MM.1S (cell line): Measurements from ENCODE around the gene WDFY3.

ENCODE experiments used
- DNase-seq: peaks from one replicate; pipeline ENCODE4 v3.0.0-alpha.2; 2015
- H2AFZ ChIP-seq: fragments of 300-600 bp; sonication (generic); 2 replicates; pipeline ENCODE4 v1.6.0; 2016; ENCODE audit warnings: antibody characterized with exemption, low read length
- H3F3A ChIP-seq: fragments of 300-600 bp; sonication (generic); 2 replicates; pipeline ENCODE4 v1.6.1; 2016; ENCODE audit warnings: mild to moderate bottlenecking, antibody characterized with exemption, low read length, moderate library complexity, mixed read lengths; ENCODE audit not compliant: insufficient read depth
- H3K27ac ChIP-seq: fragments of 300-600 bp; sonication (generic); 2 replicates; pipeline ENCODE4 v1.5.1; 2016; ENCODE audit warnings: mild to moderate bottlenecking, low read length
- H3K27me3 ChIP-seq: fragments of 300-600 bp; sonication (generic); replicated peaks from 2 replicates; pipeline ENCODE4 v1.6.0; 2016; ENCODE audit warnings: low read length; ENCODE audit not compliant: insufficient read depth
- H3K36me3 ChIP-seq: fragments of 300-600 bp; sonication (generic); replicated peaks from 2 replicates; pipeline ENCODE4 v1.6.1; 2016; ENCODE audit warnings: mild to moderate bottlenecking, low read length, mixed read lengths; ENCODE audit not compliant: insufficient read depth
- H3K4me1 ChIP-seq: fragments of 300-600 bp; sonication (generic); 2 replicates; pipeline ENCODE4 v1.6.1; 2016; ENCODE audit warnings: low read length, mixed read lengths
- H3K4me2 ChIP-seq: fragments of 300-600 bp; sonication (generic); 2 replicates; pipeline ENCODE4 v1.6.0; 2016; ENCODE audit warnings: low read depth, low read length
- H3K4me3 ChIP-seq: fragments of 300-600 bp; sonication (generic); 2 replicates; pipeline ENCODE4 v1.5.1; 2016; ENCODE audit warnings: low read length, mixed read lengths
- H3K79me2 ChIP-seq: fragments of 300-600 bp; sonication (generic); 2 replicates; pipeline ENCODE4 v1.6.1; 2016; ENCODE audit warnings: mixed run types, low read length, mixed read lengths
- H3K9ac ChIP-seq: fragments of 300-600 bp; sonication (generic); 2 replicates; pipeline ENCODE4 v1.6.1; 2016; ENCODE audit warnings: low read length, mixed read lengths
- H3K9me2 ChIP-seq: fragments of 300-600 bp; sonication (generic); replicated peaks from 2 replicates; pipeline ENCODE4 v1.6.1; 2016; ENCODE audit warnings: mild to moderate bottlenecking, low read length, mixed read lengths; ENCODE audit not compliant: insufficient read depth
- H3K9me3 ChIP-seq: fragments of 300-600 bp; sonication (generic); replicated peaks from 2 replicates; pipeline ENCODE4 v1.6.1; 2016; ENCODE audit warnings: mild to moderate bottlenecking, low read length, mixed read lengths; ENCODE audit not compliant: insufficient read depth
- H4K20me1 ChIP-seq: fragments of 300-600 bp; sonication (generic); 2 replicates; pipeline ENCODE4 v1.6.1; 2016; ENCODE audit warnings: mild to moderate bottlenecking, low read length, moderate library complexity, mixed read lengths; ENCODE audit not compliant: insufficient read depth
- EZH2 ChIP-seq: fragments of 300-600 bp; sonication (generic); optimal IDR thresholded peaks from 2 replicates; pipeline ENCODE3; 2017; ENCODE audit warnings: low read depth, mild to moderate bottlenecking, antibody characterized with exemption, low read length, mixed read lengths
- EZH2phosphoT487 ChIP-seq: fragments of 300-600 bp; sonication (generic); IDR thresholded peaks from 2 replicates; pipeline ENCODE4 v1.6.1; 2018; ENCODE audit warnings: antibody characterized with exemption, low read length
- TF ChIP-seq, protein P1 (sequence below): fragments of 300-600 bp; sonication (generic); IDR thresholded peaks from 2 replicates; pipeline ENCODE4 v1.5.1; 2016; ENCODE audit warnings: antibody characterized with exemption, low read length, mixed read lengths

Gene WDFY3

GRCh38 chr4:84877051-84877833, 89.2 kb downstream of the WDFY3 start:
- Histone ChIP-seq H3K4me1 (no peaks in the 10 kb centered on the region), H3K9ac (no peak overlapping the region), H3K79me2 (no peaks in the 10 kb centered on the region), H3K27me3 (no peaks in the 10 kb centered on the region), H2AFZ (no peak overlapping the region), H3K36me3 (no peaks in the 10 kb centered on the region), H3F3A (no peaks in the 10 kb centered on the region), H3K27ac (no peak overlapping the region), H4K20me1 (no peaks in the 10 kb centered on the region), H3K9me3 (no peaks in the 10 kb centered on the region), H3K4me3 (no peak overlapping the region), H3K9me2 (no peaks in the 10 kb centered on the region), H3K4me2 (no peak overlapping the region)
- TF ChIP-seq EZH2, result no peak
- TF ChIP-seq, protein P1, sequence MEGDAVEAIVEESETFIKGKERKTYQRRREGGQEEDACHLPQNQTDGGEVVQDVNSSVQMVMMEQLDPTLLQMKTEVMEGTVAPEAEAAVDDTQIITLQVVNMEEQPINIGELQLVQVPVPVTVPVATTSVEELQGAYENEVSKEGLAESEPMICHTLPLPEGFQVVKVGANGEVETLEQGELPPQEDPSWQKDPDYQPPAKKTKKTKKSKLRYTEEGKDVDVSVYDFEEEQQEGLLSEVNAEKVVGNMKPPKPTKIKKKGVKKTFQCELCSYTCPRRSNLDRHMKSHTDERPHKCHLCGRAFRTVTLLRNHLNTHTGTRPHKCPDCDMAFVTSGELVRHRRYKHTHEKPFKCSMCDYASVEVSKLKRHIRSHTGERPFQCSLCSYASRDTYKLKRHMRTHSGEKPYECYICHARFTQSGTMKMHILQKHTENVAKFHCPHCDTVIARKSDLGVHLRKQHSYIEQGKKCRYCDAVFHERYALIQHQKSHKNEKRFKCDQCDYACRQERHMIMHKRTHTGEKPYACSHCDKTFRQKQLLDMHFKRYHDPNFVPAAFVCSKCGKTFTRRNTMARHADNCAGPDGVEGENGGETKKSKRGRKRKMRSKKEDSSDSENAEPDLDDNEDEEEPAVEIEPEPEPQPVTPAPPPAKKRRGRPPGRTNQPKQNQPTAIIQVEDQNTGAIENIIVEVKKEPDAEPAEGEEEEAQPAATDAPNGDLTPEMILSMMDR, result no peak
- no peak for TF ChIP-seq EZH2phosphoT487
- no peak for DNase-seq

DNA sequence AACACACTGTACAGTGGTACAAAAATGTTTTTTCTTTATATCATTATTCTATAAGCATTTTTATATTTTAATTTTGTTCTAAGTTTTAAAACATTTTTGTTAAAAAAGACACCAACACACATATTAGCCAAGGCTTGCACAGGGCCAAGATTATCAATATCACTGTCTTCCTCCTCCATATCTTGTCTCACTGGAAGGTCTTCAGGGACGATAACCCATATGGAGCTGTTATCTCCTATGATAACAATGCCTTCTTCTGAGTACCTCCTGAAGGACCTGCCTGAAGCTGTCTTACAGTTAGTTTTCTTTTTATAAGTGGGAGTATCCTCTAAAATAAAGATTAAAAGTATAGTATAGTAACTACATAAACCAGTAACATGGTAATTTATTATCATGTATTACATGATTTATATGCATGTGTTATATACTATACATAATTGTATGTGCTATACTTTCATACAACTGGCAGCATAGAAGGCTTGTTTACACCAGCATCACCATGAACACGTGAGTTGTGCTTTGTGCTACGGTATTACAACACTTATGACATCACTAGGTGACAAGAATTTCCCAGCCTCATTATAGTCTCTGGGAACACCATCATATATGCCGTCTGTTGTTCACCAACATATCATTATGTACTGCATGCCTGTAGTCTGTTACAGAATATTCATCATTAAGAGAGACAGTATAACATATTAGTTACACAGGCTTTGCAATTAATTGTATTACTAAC, 90.7 kb downstream of the WDFY3 start:
- Histone ChIP-seq H3K27me3 (no peaks in the 10 kb centered on the region), H3K9ac (no peak overlapping the region), H3K4me1 (no peaks in the 10 kb centered on the region), H4K20me1 (no peaks in the 10 kb centered on the region), H3K79me2 (no peaks in the 10 kb centered on the region), H3K36me3 (no peaks in the 10 kb centered on the region), H3K4me2 (no peak overlapping the region), H3K4me3 (no peak overlapping the region), H3K27ac (no peak overlapping the region), H2AFZ (no peak overlapping the region), H3K9me3 (no peaks in the 10 kb centered on the region), H3F3A (no peaks in the 10 kb centered on the region), H3K9me2 (no peaks in the 10 kb centered on the region)
- no peak for DNase-seq
- no peak for TF ChIP-seq EZH2phosphoT487
- TF ChIP-seq EZH2, result no peak
- TF ChIP-seq, protein P1, result no peak

GRCh38 chr4:84874619-84875018, 91.9 kb downstream of the WDFY3 start:
- TF ChIP-seq EZH2, result no peak
- no peaks in the 10 kb centered on the region for H3K79me2 ChIP-seq
- no peaks in the 10 kb centered on the region for H3K36me3 ChIP-seq
- no peaks in the 10 kb centered on the region for H3F3A ChIP-seq
- H4K20me1 ChIP-seq, result no peaks in the 10 kb centered on the region
- H3K9me3 ChIP-seq, result no peaks in the 10 kb centered on the region
- no peak for DNase-seq
- H2AFZ ChIP-seq, result no peak overlapping the region
- H3K4me2 ChIP-seq, result no peak overlapping the region
- H3K4me1 ChIP-seq, result no peaks in the 10 kb centered on the region
- H3K27ac ChIP-seq, result no peak overlapping the region
- no peak overlapping the region for H3K9ac ChIP-seq
- no peak overlapping the region for H3K4me3 ChIP-seq
- H3K9me2 ChIP-seq, result no peaks in the 10 kb centered on the region
- no peaks in the 10 kb centered on the region for H3K27me3 ChIP-seq
